GM18499 (cell line): Measurements from ENCODE around the gene UQCRH.

ENCODE experiments used
- ATAC-seq: cut with Tn5 transposase; IDR thresholded peaks from one replicate; pipeline ENCODE4 v1.9.1; 2021; ENCODE audit warnings: moderate number of reproducible peaks; ENCODE audit not compliant: insufficient read depth, unreplicated experiment

Gene UQCRH

DNA sequence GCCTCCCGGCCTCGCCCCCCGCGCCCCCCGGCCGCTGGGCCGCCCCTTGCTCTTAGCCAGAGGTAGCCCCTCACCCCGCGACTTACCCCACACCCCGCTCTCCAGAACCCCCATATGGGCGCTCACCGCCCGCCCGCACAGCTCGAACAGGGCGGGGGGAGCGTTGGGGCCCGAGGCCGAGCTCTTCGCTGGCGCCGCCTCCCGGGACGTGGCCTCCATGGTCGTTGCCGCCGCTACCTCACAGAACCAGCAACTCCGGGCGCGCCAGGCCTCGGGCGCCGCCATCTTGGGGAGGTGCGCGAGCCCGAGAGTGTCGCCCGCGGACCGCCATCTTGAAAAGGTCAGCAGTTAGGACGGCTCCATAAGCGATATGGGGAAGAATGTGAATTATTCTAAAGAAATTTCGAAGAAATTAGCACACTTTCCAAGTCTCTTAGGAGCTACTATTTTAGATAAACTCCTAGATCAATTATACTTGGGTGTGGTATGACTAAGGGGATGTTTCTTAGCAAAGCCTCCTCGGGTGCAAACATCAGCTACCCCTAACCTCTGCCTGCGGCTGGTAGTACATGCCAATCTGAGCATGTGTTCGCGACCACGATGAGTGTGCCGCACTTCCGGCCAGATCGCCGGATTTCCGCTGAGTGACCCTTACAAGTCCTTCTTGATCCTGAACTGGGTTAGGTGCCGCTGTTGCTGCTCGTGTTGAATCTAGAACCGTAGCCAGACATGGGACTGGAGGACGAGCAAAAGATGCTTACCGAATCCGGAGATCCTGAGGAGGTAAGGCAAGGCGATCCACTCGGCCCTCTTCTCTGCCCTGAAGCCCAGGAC, at the start of gene UQCRH, which contains the start of gene LRRC41:
Gene UQCRH, plus strand, starts transcription at position 661 of the 834 bp plus-strand sequence. Its CDS starts 69 bp downstream, at position 730.
Gene LRRC41, minus strand, starts transcription at position 579 of the 834 bp plus-strand sequence. Its CDS starts 294 bp downstream, at position 285.
- ATAC-seq = peak; percentile 56

GRCh38 chr1:46254668-46255067, 48.8 kb upstream of the UQCRH start:
- ATAC-seq = no peak

- no peak for ATAC-seq
Measured at GRCh38 chr1:46256523-46256922, 47.0 kb upstream of the UQCRH start.

DNA sequence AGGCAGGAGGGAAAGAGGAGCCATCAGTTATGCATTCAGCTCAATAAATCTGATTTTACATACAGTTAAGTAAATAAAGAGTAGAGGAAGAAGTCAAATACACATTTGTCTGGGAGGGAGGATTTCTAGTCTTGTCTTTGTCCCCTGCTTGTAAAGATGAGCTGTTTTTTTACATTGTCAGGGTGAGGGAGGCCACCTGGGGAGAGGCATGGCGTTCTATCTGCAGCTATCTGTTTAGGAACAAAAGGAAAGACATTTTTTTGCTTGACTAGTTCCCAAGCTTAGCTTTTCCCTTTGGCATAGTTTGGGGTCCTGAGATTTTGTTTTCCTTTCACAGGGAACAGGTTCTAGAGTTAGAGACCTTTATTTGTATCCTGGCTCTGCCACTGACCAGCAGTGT, 41.0 kb upstream of the UQCRH start:
- no peak for ATAC-seq

GRCh38 chr1:46263146-46263545, 40.4 kb upstream of the UQCRH start:
- no peak for ATAC-seq

DNA sequence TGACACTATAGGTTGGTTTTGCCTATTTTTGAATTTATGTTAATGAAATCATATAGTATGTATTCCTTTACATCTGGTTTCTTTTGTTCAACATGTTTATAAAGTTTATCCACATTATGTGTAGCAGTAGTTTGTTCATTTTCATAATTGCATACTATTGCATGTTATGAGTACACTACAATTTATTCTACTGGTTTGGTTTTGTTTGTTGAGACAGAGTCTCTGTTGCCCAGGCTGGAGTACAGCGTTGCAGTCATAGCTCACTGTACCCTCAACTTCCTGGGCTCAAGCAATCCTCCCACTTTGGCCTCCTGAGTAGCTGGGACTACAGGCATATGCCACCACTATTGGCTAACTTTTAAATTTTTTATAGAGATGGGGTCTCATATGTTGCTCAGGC, 34.9 kb upstream of the UQCRH start:
- ATAC-seq = no peak

GRCh38 chr1:46274225-46275029, 29.1 kb upstream of the UQCRH start:
- no peak for ATAC-seq

GRCh38 chr1:46275030-46275337, 28.5 kb upstream of the UQCRH start:
- no peak for ATAC-seq

- no peak for ATAC-seq
Measured at GRCh38 chr1:46277658-46278373, 25.7 kb upstream of the UQCRH start.

DNA sequence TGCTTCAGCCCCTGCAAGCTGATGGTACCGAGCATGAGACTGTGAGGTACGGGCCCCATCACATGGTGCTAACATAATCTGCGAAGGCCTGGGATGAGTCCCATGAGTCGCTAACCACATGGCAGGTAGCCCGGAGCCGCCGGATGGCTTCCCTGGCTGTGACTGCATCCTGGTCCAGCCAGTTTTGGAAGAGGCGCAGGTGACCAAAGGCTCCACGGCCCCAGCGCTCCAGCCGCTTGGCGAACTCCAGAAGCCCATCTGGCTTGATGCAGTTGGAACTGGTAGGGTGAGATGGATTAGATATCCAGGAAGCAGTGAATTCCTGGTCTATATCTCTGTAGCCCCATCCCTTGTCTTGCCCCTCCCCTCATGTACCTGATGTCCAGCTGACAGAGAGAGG, 24.7 kb upstream of the UQCRH start:
- no peak for ATAC-seq

GRCh38 chr1:46280092-46280491, 23.4 kb upstream of the UQCRH start:
- ATAC-seq = no peak

DNA sequence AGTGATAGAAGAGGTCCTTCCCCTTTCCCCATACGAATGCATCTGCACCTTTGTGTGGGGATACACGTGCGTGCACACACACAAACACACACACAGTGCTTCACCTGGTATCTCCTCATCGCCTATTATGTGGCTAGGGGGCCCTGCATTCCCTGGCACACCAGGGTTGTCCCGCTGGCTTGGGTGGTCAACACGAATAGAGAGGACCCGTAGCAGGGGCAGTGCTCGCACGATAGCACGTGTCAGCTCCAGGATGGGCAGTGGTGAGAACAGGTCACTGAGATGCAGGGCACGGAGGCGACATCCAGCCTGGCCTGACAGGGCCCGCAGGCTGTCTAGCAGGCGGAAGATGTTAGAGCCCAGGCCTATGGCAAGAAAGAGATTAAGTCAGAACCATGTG, 22.5 kb upstream of the UQCRH start:
- no peak for ATAC-seq

DNA sequence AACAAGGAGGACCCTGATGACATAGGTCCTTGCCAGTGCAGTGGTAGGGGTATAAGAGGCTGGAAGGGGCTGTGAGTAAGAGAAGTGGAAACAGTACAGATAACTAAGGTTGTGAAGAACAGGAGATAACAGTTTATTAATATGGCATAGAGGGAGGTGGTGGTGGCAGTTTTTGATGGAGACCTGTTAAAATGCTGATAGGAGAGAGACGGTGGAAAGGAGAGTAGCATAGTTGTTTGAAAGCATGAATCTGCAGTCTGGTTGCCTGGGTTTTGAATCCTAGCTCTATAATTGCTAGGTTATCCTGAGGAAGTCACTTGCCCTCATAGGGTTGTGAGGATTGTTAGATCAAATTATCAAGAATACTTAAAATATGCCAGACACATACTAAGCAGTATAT, 19.4 kb upstream of the UQCRH start:
- no peak for ATAC-seq

GRCh38 chr1:46284597-46285564, 18.6 kb upstream of the UQCRH start:
- ATAC-seq = no peak

DNA sequence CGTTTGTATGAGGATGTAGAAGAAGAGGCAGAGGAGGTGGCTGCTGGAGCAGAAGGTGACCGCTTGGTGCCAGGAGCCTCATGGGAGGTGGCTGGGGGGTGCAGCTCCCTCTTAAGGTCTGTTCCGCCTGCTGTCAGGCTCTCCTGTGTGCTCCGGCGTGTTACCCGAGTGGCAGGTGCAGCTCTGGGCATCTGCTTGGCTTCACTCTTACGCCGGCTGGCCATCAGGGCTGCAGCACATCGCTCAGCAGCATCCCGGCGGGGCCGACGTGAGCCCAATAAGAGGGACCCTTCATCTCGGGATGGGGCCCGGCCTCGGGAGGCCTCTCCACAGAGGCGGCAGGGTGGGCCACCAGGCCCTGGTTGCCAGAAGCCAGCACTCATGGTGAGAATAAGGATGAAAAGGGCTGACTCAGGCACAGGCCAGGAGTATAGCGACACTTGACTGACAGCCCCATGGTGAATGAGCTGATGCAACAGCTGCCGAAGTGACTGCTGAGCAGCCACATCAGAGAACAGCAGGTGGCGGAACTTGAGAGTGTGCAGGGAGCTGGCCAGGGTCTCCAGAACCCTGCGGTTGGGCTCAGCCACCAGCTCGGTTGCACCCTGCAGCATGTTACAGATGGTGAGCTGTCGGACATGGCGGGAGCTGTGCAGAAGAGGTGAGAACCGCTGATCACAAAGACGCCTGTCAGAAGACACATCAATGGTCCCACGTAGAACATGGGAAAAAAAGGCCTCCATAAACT, 17.6 kb upstream of the UQCRH start:
- ATAC-seq = no peak

GRCh38 chr1:46288485-46289133, 14.9 kb upstream of the UQCRH start:
- no peak for ATAC-seq

GRCh38 chr1:46289134-46289494, 14.4 kb upstream of the UQCRH start:
- ATAC-seq = no peak

DNA sequence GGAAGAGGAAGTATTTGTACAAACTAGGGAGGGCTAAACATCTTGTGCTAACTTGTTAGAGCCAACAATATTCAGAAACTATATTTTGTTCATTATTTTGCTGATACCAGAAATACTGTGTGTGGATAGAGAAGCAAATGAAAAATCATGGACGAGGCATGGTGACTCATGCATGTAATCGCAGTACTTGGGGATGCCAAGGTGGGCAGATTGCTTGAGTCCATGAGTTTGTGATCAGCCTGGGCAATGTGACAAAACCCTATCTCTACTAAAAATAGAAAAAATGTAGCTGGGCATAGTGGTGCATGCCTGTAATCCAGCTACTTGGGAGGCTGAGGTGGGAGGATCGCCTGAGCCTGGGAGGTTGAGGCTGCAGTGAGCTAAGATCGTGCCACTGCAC, 13.5 kb upstream of the UQCRH start:
- no peak for ATAC-seq

GRCh38 chr1:46295306-46295705, 8.2 kb upstream of the UQCRH start:
- no peak for ATAC-seq
